OCI-LY3 (cell line): Measurements from ENCODE around the gene PARD3.

ENCODE experiments used
- H2AFZ ChIP-seq: fragments of 200-600, 300-600 bp; shearing (Covaris generic); 2 replicates; pipeline ENCODE4 v1.6.0; 2014; ENCODE audit warnings: antibody characterized with exemption, low read depth, low read length
- H3K27ac ChIP-seq: fragments of 200-600, 300-600 bp; sonication (generic); 2 replicates; pipeline ENCODE4 v1.5.1; 2014; ENCODE audit warnings: mild to moderate bottlenecking, low read length, moderate library complexity, mixed read lengths
- H3K27me3 ChIP-seq: fragments of 200-600, 300-600 bp; sonication (generic); 2 replicates; pipeline ENCODE4 v1.6.1; 2014; ENCODE audit warnings: low read depth, low read length, mixed read lengths
- H3K36me3 ChIP-seq: fragments of 200-600, 300-600 bp; sonication (generic); replicated peaks from 2 replicates; pipeline ENCODE3; 2014; ENCODE audit warnings: low read depth, low read length, mixed read lengths
- H3K4me1 ChIP-seq: fragments of 300-600, 200-600 bp; sonication (generic); 2 replicates; pipeline ENCODE4 v1.6.1; 2014; ENCODE audit warnings: low read length, mixed read lengths
- H3K4me2 ChIP-seq: fragments of 200-600, 300-600 bp; sonication (generic); 2 replicates; pipeline ENCODE4 v1.6.1; 2014; ENCODE audit warnings: low read length, mixed read lengths
- H3K4me3 ChIP-seq: fragments of 300-600, 200-600 bp; sonication (generic); 2 replicates; pipeline ENCODE4 v1.5.1; 2014; ENCODE audit warnings: antibody characterized with exemption, mild to moderate bottlenecking, low read length, moderate library complexity
- H3K79me2 ChIP-seq: fragments of 300-600, 200-600 bp; shearing (Covaris generic); 2 replicates; pipeline ENCODE4 v1.6.1; 2014; ENCODE audit warnings: mild to moderate bottlenecking, low read length, mixed read lengths
- H3K9ac ChIP-seq: fragments of 300-600, 200-600 bp; shearing (Covaris generic); 2 replicates; pipeline ENCODE4 v1.6.0; 2014; ENCODE audit warnings: mild to moderate bottlenecking, low read length, moderate library complexity
- H3K9me3 ChIP-seq: fragments of 200-600, 300-600 bp; shearing (Covaris generic); 2 replicates; pipeline ENCODE4 v1.6.1; 2014; ENCODE audit warnings: low read length, mixed read lengths; ENCODE audit not compliant: insufficient read depth
- H4K20me1 ChIP-seq: fragments of 200-600, 300-600 bp; sonication (generic); 2 replicates; pipeline ENCODE4 v1.6.1; 2016; ENCODE audit warnings: low read length, mixed read lengths; ENCODE audit not compliant: insufficient read depth
- EZH2phosphoT487 ChIP-seq: fragments of 200-600 bp; shearing (Covaris generic); IDR thresholded peaks from 2 replicates; pipeline ENCODE4 v1.6.1; 2018; ENCODE audit warnings: antibody characterized with exemption, mixed run types, low read depth
- TF ChIP-seq, protein P1 (sequence below): fragments of 200-600, 300-600 bp; sonication (generic); IDR thresholded peaks from 2 replicates; pipeline ENCODE4 v1.5.1; 2014; ENCODE audit warnings: antibody characterized with exemption, low read length, low read depth

PARD3 gene

DNA sequence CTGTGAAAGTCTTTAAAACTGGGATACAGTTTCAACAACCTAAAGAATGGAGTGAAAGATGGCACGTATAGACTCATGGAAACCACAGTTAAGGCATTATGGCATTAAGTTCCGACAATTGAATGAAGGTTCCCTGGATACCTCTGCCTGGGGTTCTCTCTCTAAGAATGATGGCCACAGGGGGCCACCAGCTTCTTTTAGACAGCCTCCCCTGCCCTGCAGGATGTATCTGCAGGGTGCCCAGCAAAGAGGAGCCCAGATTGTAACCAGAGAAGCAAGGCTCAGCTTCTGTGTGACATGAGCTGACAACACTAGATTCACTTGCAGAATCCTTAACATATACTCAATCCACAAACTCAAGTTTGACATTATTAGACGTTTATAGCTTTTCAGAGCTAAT lies 645.4 kb downstream of the PARD3 start:
- H3K27me3 ChIP-seq, result no peaks in the 10 kb centered on the region
- no peak overlapping the region for H3K4me3 ChIP-seq
- H2AFZ ChIP-seq, result no peak overlapping the region
- no peak overlapping the region for H3K4me2 ChIP-seq
- H3K4me1 ChIP-seq, result no peaks in the 10 kb centered on the region
- no peaks in the 10 kb centered on the region for H3K79me2 ChIP-seq
- H3K9me3 ChIP-seq, result no peaks in the 10 kb centered on the region
- TF ChIP-seq, protein P1, sequence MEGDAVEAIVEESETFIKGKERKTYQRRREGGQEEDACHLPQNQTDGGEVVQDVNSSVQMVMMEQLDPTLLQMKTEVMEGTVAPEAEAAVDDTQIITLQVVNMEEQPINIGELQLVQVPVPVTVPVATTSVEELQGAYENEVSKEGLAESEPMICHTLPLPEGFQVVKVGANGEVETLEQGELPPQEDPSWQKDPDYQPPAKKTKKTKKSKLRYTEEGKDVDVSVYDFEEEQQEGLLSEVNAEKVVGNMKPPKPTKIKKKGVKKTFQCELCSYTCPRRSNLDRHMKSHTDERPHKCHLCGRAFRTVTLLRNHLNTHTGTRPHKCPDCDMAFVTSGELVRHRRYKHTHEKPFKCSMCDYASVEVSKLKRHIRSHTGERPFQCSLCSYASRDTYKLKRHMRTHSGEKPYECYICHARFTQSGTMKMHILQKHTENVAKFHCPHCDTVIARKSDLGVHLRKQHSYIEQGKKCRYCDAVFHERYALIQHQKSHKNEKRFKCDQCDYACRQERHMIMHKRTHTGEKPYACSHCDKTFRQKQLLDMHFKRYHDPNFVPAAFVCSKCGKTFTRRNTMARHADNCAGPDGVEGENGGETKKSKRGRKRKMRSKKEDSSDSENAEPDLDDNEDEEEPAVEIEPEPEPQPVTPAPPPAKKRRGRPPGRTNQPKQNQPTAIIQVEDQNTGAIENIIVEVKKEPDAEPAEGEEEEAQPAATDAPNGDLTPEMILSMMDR, result no peak
- no peak for TF ChIP-seq EZH2phosphoT487
- no peaks in the 10 kb centered on the region for H4K20me1 ChIP-seq
- H3K36me3 ChIP-seq, result no peaks in the 10 kb centered on the region
- no peak overlapping the region for H3K27ac ChIP-seq
- H3K9ac ChIP-seq, result no peak overlapping the region

- TF ChIP-seq, protein P1, result no peak
- no peak for TF ChIP-seq EZH2phosphoT487
- Histone ChIP-seq H2AFZ (no peak overlapping the region), H3K9ac (no peak overlapping the region), H3K79me2 (no peaks in the 10 kb centered on the region), H3K27me3 (no peaks in the 10 kb centered on the region), H3K4me1 (no peaks in the 10 kb centered on the region), H3K36me3 (no peaks in the 10 kb centered on the region), H4K20me1 (no peaks in the 10 kb centered on the region), H3K4me3 (no peak overlapping the region), H3K9me3 (no peaks in the 10 kb centered on the region), H3K4me2 (no peak overlapping the region), H3K27ac (no peak overlapping the region)
Observed at GRCh38 chr10:34169131-34169530, 646.0 kb downstream of the PARD3 start.

DNA sequence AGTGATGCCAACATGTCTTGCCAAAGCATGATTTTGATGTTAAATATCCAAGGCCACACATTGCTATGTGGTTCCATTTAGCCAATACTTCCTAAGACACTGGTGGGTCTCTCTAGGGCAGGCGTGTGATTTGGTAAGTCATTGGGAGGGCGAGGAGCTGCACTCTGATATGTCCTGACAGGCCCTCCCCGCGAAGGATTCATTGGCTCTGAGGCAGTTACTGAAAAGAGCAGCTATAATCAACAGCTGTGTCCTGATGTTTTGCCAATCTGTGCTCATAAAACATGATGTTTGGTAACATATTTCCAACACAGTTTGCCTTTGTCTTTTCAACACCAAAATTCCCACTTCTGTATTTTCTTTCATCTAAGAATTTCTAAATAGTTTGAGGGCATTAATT lies 646.7 kb downstream of the PARD3 start:
- H3K4me2 ChIP-seq, result no peak overlapping the region
- H3K4me3 ChIP-seq, result no peak overlapping the region
- no peak for TF ChIP-seq EZH2phosphoT487
- TF ChIP-seq, protein P1, result no peak
- H3K9me3 ChIP-seq, result no peaks in the 10 kb centered on the region
- H4K20me1 ChIP-seq, result no peaks in the 10 kb centered on the region
- no peaks in the 10 kb centered on the region for H3K4me1 ChIP-seq
- no peak overlapping the region for H3K27ac ChIP-seq
- no peak overlapping the region for H2AFZ ChIP-seq
- H3K9ac ChIP-seq, result no peak overlapping the region
- H3K27me3 ChIP-seq, result no peaks in the 10 kb centered on the region
- H3K79me2 ChIP-seq, result no peaks in the 10 kb centered on the region
- H3K36me3 ChIP-seq, result no peaks in the 10 kb centered on the region

DNA sequence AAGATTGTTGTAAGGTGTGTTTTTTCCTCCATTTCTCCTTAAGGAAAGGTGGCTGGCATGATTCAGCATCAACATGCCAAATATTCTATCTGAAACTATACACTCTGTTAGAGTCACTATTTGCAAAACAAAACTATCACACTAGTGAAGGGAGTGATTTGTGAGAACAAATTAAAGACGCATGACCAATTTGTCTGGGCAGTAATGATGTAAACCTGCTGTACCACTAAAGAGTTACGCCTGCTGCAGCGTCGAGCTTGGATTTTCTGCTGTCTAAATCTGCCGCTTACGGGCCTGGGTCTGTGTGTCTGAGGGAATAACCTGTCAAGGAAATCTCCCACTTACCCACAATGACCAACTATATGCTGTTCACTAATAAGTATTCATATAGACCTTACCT lies 648.3 kb downstream of the PARD3 start:
- no peaks in the 10 kb centered on the region for H3K27me3 ChIP-seq
- TF ChIP-seq, protein P1, result no peak
- TF ChIP-seq EZH2phosphoT487, result no peak

More for the DNA sequence above, 648.3 kb downstream of the PARD3 start:
- Histone ChIP-seq H3K4me3 (no peak overlapping the region), H2AFZ (no peak overlapping the region), H3K4me1 (no peaks in the 10 kb centered on the region), H3K79me2 (no peaks in the 10 kb centered on the region), H3K9me3 (no peaks in the 10 kb centered on the region), H4K20me1 (no peaks in the 10 kb centered on the region), H3K27ac (no peak overlapping the region), H3K9ac (no peak overlapping the region), H3K4me2 (no peak overlapping the region), H3K36me3 (no peaks in the 10 kb centered on the region)
